Muscle of leg (tissue), 11 donors: ENCODE measurements around the gene TNFRSF1B. TPM values are rescaled to one million over a fixed set of nuclear protein-coding genes. Genes with fewer than 3 reads are reported as not detected.

Source experiments
- DNase-seq: peaks from one replicate; pipeline ENCODE4 v3.0.0; 2013
- H3K27ac ChIP-seq: one replicate; pipeline ENCODE4 v1.5.1; 2013; ENCODE audit warnings: mild to moderate bottlenecking, low read length, control low read depth
- H3K27me3 ChIP-seq: one replicate; pipeline ENCODE4 v1.6.1; 2013; ENCODE audit warnings: low read length; ENCODE audit not compliant: control insufficient read depth, insufficient read depth
- H3K36me3 ChIP-seq: one replicate; pipeline ENCODE4 v1.6.1; 2013; ENCODE audit warnings: low read length; ENCODE audit not compliant: control insufficient read depth, insufficient read depth
- H3K4me1 ChIP-seq: one replicate; pipeline ENCODE4 v1.6.1; 2013; ENCODE audit warnings: low read length; ENCODE audit not compliant: control insufficient read depth, insufficient read depth
- H3K4me3 ChIP-seq: one replicate; pipeline ENCODE4 v1.5.1; 2013; ENCODE audit warnings: low read length, control low read depth
- H3K9me3 ChIP-seq: replicated peaks from 2 replicates; pipeline ENCODE4 v1.6.1; 2013; ENCODE audit warnings: low read depth, low read length; ENCODE audit not compliant: control insufficient read depth
- WGBS: methylation state at CpG from one replicate; pipeline ENCODE4 v1.1.5; 2013; ENCODE audit warnings: missing lambda C conversion rate; ENCODE audit not compliant: insufficient coverage; 5-methylcytosine and 5-hydroxymethylcytosine counted together
- polyA plus RNA-seq, 8 donors: library from polyadenylated mRNA; unstranded; fragments of 120-200 nt; gene quantifications; one replicate each; pipeline versions ENCODE4 v1.2.1 to v1.2.3, GENCODE V29; 2013; ENCODE audit warnings: inconsistent platforms in 1 of 8, low replicate concordance in 1 of 8; ENCODE audit not compliant: insufficient read length in 8 of 8, insufficient read depth in 1 of 8
- total RNA-seq: library from RNA; stranded (reverse); fragments of 120-200 nt; gene quantifications from one replicate; pipeline ENCODE4 v1.2.4, GENCODE V29; 2013

Gene TNFRSF1B
- total and polyA plus RNA-seq, 9 donors: 8.8 to 17.5 (median 12.5) TPM

GRCh38 chr1:12129624-12130023 is 37.2 kb upstream of the TNFRSF1B start:
- Histone ChIP-seq H3K27me3 (no peaks in the 10 kb centered on the region), H3K9me3 (no peaks in the 10 kb centered on the region), H3K36me3 (no peaks in the 10 kb centered on the region), H3K27ac (no peak overlapping the region), H3K4me3 (no peak overlapping the region), H3K4me1 (peaks cover 8% of the 10 kb centered on the region)
- WGBS: 65% methylated on average over 5 of the region's 12 CpGs
- no peak for DNase-seq

- DNase-seq: no peak
- Histone ChIP-seq H3K27me3 (no peaks in the 10 kb centered on the region), H3K27ac (no peak overlapping the region), H3K4me1 (peaks cover 3% of the 10 kb centered on the region), H3K9me3 (no peaks in the 10 kb centered on the region), H3K4me3 (no peak overlapping the region), H3K36me3 (no peaks in the 10 kb centered on the region)
- 40% methylated on average over 11 of the region's 13 CpGs for WGBS
These were observed 36.2 kb upstream of the TNFRSF1B start for GRCh38 chr1:12130466-12131130.

GRCh38 chr1:12132078-12132477 is 34.7 kb upstream of the TNFRSF1B start:
- DNase-seq: no peak
- no peaks in the 10 kb centered on the region for H3K27me3 ChIP-seq
- peaks cover 5% of the 10 kb centered on the region for H3K4me1 ChIP-seq
- H3K36me3 ChIP-seq: no peaks in the 10 kb centered on the region
- H3K27ac ChIP-seq: no peak overlapping the region
- H3K4me3 ChIP-seq: no peak overlapping the region
- no peaks in the 10 kb centered on the region for H3K9me3 ChIP-seq
- WGBS: 81% methylated on average over 5 of the region's 8 CpGs

GRCh38 chr1:12134716-12135115 is 32.1 kb upstream of the TNFRSF1B start:
- Histone ChIP-seq H3K27ac (no peak overlapping the region), H3K9me3 (no peaks in the 10 kb centered on the region), H3K36me3 (no peaks in the 10 kb centered on the region), H3K27me3 (no peaks in the 10 kb centered on the region), H3K4me1 (peaks cover 5% of the 10 kb centered on the region), H3K4me3 (no peak overlapping the region)
- WGBS: 94% methylated on average over 10 of the region's 10 CpGs
- no peak for DNase-seq

- Histone ChIP-seq H3K9me3 (no peaks in the 10 kb centered on the region), H3K36me3 (no peaks in the 10 kb centered on the region), H3K27me3 (no peaks in the 10 kb centered on the region), H3K27ac (no peak overlapping the region), H3K4me3 (no peak overlapping the region), H3K4me1 (peaks cover 8% of the 10 kb centered on the region)
- peak; percentile 54 for DNase-seq
- WGBS: no CpG with 5 or more reads among the region's 6 CpGs
These were observed 31.2 kb upstream of the TNFRSF1B start for GRCh38 chr1:12135612-12136011.

- Histone ChIP-seq H3K4me1 (peaks cover 22% of the 10 kb centered on the region), H3K4me3 (no peak overlapping the region), H3K36me3 (no peaks in the 10 kb centered on the region), H3K27ac (no peak overlapping the region), H3K27me3 (no peaks in the 10 kb centered on the region), H3K9me3 (no peaks in the 10 kb centered on the region)
- DNase-seq: no peak
- WGBS: 67% methylated on average over 7 of the region's 8 CpGs
These were observed 29.7 kb upstream of the TNFRSF1B start for GRCh38 chr1:12136916-12137610.

GRCh38 chr1:12138196-12139168 is 28.3 kb upstream of the TNFRSF1B start:
- H3K27ac ChIP-seq: no peak overlapping the region
- H3K4me1 ChIP-seq: peaks cover 37% of the 10 kb centered on the region
- H3K27me3 ChIP-seq: no peaks in the 10 kb centered on the region
- 59% methylated on average over 29 of the region's 31 CpGs for WGBS
- no peaks in the 10 kb centered on the region for H3K36me3 ChIP-seq
- no peaks in the 10 kb centered on the region for H3K9me3 ChIP-seq
- no peak overlapping the region for H3K4me3 ChIP-seq
- no peak for DNase-seq

- H3K4me1 ChIP-seq: peaks cover 44% of the 10 kb centered on the region
- no peak overlapping the region for H3K27ac ChIP-seq
- 60% methylated on average over 2 of the region's 4 CpGs for WGBS
- no peaks in the 10 kb centered on the region for H3K27me3 ChIP-seq
- H3K4me3 ChIP-seq: no peak overlapping the region
- H3K9me3 ChIP-seq: no peaks in the 10 kb centered on the region
- DNase-seq: no peak
- H3K36me3 ChIP-seq: no peaks in the 10 kb centered on the region
These were observed 26.8 kb upstream of the TNFRSF1B start for GRCh38 chr1:12140016-12140415.

- no peaks in the 10 kb centered on the region for H3K27me3 ChIP-seq
- H3K27ac ChIP-seq: no peak overlapping the region
- DNase-seq: no peak
- H3K4me1 ChIP-seq: peaks cover 41% of the 10 kb centered on the region
- no peaks in the 10 kb centered on the region for H3K36me3 ChIP-seq
- H3K4me3 ChIP-seq: no peak overlapping the region
- WGBS: 55% methylated on average over 5 of the region's 12 CpGs
- no peaks in the 10 kb centered on the region for H3K9me3 ChIP-seq
These were observed 26.2 kb upstream of the TNFRSF1B start for GRCh38 chr1:12140515-12141162.
